Measurements from ENCODE around the gene TLL1.

Gene TLL1

DNA sequence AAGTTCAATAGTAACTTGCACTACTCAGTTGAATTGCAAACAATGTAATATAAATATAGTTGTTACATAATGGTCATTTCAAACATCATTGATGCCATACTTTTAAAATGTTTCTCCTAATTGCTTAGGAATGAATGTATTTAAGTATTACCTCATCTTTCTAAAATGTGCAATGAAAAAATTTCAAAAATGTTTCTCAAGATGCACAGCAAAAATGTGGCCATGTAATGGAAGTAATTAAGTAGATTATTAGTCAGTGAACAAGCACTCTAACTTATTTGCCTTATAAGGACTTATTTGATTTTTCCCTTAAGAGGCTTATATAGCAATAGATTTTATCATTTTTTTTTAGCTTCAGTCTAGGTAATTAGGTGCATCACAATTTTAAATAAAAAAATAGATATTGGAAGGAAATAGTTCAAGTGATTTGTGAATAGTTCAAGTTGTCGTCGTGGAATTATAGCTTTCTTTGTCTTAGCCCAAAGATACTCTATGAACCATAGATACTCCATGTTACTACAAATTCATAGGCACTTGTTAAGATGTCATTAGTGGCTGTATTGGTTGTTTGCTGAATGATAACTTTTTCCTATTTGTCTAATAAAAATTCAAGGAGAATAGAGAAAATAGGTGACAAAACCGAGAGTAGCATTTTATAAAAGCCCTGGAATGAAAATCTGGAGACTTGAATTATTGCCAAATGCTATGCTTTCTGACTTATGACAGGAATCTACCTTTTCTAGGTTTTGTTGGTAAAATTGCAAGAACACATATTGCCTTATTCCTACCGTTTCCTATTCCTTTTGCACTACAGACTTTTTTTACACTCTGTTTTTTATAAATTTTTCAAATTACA is 118.5 kb downstream of the TLL1 start:
- TF ChIP-seq, protein P1, sequence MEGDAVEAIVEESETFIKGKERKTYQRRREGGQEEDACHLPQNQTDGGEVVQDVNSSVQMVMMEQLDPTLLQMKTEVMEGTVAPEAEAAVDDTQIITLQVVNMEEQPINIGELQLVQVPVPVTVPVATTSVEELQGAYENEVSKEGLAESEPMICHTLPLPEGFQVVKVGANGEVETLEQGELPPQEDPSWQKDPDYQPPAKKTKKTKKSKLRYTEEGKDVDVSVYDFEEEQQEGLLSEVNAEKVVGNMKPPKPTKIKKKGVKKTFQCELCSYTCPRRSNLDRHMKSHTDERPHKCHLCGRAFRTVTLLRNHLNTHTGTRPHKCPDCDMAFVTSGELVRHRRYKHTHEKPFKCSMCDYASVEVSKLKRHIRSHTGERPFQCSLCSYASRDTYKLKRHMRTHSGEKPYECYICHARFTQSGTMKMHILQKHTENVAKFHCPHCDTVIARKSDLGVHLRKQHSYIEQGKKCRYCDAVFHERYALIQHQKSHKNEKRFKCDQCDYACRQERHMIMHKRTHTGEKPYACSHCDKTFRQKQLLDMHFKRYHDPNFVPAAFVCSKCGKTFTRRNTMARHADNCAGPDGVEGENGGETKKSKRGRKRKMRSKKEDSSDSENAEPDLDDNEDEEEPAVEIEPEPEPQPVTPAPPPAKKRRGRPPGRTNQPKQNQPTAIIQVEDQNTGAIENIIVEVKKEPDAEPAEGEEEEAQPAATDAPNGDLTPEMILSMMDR (IDR thresholded peaks at IDR 0.05; ENCODE audit: low read depth, low read length) = no peak
- no peak overlapping the region for H3K4me3 ChIP-seq (ENCODE audit: low read depth, low read length)

DNA sequence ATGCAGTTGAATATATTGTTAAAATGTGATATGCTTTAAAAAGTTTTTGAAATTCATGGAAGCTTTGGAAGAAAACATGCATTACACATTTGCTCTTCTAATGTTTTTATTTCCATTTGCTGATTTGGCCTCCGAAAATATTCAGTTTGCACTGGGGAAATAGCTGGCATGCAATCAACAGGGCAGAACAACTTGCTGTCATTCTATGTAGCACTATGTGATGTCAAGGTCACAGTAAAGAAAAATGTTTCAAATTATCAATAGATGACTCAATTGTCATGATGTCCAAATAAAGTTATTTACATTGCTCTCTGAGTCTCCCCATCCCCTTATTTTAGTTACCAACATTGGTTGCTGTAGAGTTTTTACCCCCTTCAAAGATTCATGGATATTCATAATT is 119.2 kb downstream of the TLL1 start:
- no peak overlapping the region for H3K4me3 ChIP-seq (ENCODE audit: low read depth, low read length)
- TF ChIP-seq, protein P1 (IDR thresholded peaks at IDR 0.05; ENCODE audit: low read depth, low read length) = no peak

DNA sequence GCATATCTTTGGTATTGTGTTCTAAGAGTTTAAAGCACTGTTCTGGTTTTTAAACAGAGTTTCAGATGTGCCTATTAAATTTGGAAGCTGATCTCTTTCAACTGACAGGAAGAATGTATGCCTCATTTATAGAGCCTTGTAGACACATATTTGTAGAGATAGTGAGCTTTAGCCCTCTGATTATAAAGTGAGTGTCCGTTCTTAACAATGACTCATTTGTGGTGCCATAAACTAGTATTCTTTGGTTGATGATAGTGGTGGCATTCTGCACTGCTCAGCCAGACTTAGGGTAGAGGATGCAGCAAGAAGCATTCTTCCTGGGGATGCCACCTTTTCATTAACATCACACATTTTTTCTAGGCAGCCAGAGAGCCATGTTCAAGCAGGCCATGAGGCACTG is 121.7 kb downstream of the TLL1 start:
- TF ChIP-seq, protein P1 (IDR thresholded peaks at IDR 0.05; ENCODE audit: low read depth, low read length) = no peak
- H3K4me3 ChIP-seq (ENCODE audit: low read depth, low read length) = no peak overlapping the region

DNA sequence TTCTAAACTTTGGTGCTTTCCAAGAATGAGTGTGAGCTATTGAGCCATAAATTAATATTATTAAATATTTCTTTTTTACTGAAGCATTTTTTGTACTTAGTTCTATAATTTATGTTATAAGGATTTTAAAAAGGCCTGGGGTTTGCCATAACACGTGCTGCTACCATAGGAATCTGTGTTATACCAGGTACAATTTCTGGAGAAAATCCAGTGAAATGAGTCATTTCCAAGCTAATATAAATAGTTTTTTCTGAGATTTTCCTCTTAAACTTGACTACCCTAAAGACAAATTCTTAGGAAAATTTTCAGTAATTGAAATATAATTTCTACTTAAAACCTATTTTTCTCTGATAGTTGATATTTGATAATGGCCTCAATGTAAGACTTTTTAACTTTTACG is 130.8 kb downstream of the TLL1 start:
- no peak overlapping the region for H3K4me3 ChIP-seq (ENCODE audit: low read depth, low read length)
- TF ChIP-seq, protein P1 (IDR thresholded peaks at IDR 0.05; ENCODE audit: low read depth, low read length) = no peak

DNA sequence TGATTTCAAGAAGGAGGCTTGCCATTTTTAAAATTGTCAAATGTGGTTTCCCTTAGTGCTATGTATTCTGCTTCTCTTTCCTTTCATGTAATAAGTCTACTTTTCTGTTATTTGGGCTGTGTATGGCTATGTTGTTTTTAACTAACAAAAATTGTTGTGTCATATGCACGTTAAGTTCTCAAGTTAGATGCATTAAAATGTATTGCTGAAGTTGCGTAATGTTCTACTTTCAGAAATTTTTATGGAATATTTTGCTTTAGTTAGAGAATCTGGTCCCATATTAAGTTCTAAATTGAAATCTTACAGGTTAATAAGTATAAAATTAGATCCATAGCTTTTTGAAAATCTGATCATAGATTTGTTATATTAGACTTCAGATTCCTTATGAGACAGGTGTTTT is 133.2 kb downstream of the TLL1 start:
- TF ChIP-seq, protein P1 (IDR thresholded peaks at IDR 0.05; ENCODE audit: low read depth, low read length) = no peak
- H3K4me3 ChIP-seq (ENCODE audit: low read depth, low read length) = no peak overlapping the region

DNA sequence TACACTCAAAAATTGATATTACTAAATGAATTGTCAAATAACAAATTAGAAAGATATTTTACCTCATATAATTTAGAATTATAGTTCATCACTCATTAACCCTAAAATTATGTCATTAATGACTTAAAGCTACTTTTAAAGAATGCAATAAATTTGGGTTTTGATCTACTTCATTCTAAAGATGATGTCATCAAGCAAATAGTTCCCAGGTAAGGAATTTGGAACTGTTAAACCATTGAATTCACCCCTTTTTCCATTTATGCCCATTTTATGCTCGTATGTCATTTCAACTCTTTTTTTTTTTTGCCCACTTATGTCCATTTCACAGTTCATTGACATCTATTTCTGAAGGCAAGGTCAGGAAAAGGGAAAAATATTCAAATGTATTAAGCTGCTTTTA is 135.5 kb downstream of the TLL1 start:
- TF ChIP-seq, protein P1 (IDR thresholded peaks at IDR 0.05; ENCODE audit: low read depth, low read length) = no peak
- no peak overlapping the region for H3K4me3 ChIP-seq (ENCODE audit: low read depth, low read length)

DNA sequence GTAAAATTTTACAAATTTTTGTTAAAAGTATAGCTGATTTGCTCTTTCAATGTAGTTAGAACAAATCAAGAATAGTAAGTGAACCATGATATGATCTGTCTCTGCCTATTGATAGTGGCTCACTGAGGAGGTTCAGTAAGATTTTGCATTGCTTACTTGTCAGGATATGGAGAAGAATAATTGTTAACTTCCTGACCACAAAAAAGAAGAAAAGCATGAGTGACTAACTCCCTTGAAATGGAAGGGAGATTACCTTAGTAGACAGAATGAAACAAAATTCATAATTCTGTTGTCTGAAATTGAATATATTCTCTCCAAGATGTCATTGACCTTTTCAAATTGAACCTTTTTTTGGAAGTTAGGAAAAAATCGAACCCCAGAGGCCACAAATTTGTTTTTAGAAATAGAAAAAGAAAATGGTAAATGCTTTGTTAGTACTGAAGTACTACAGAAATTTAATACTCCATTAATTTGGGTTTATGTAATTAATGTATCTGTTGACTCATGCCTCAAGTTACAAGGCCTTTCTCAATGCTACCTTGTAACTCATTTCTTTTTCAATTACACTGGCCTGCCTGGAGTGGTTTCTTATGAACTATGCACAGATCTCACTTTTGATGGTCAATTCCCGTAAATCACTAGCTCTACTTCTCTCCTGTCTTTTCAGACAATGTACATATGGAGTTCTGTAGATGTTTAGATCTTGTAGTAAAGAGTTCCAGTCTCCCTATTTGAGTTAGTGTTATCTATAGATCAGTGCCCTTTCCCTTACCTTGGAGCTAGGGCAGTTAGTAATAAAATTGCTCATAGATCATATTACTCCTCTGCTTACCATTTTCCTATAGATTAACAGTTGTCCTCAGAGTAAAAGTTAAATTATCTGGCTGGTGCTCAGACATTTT is 139.3 kb downstream of the TLL1 start:
- H3K4me3 ChIP-seq (ENCODE audit: low read depth, low read length) = no peak overlapping the region
- TF ChIP-seq, protein P1 (IDR thresholded peaks at IDR 0.05; ENCODE audit: low read depth, low read length) = no peak
